Measurements from ENCODE around the gene VPS13D. TPM values are rescaled to one million over a fixed set of nuclear protein-coding genes. Genes with fewer than 3 reads are reported as not detected.
"Not testable (repeated sequence)": the region's sequence is repeated elsewhere in the genome, so short reads cannot be mapped to it uniquely, and the experiment has no call there.

Gene VPS13D
- total RNA-seq, 4 donors from 2014 or later, result 88.1 to 105 (median 97.1) TPM

DNA sequence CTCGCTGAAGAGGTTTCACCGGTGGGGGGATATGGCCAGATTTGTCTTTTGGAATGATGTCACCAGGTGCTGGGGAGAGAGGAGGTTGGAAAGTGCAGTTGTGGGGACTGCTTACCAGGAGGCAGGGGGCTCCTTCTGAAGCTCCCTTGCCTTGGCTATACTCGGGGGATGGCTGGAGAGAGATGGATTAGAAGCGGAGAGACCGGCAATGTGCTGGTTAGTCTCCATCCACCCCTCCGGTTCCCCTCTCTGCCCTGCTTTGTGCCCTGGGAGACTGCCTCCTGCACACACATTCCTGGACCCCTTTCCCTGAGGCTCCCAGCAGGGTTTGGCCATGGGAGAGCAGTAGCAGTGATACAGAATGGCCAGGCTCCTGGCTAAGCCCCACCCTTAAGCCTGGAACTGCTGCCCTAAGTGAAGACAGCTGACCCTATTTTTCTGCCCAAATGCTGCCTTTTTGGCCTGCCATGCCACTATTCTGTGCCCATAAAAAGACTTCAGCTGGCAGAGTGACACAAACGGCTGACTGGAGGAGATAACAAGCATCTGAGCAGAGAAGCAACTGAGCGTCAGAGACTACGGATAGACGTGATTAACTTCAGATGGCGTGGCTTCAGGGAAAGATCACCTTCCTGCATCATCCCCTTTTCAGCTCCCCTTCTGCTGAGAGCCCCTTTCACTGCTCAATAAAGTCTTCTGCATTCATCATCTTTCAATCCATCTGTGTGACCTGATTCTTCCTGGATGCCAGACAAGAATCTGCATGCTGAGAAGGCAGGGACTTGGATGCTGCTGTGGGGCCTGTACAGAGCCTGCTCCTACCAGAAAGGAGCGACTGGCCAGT, 14.5 kb upstream of the VPS13D start:
- DNase-seq (ENCODE audit: low spot score) (no peak), ATAC-seq (ENCODE audit: low FRiP score) (no peak)
- TF ChIP-seq, protein P1, sequence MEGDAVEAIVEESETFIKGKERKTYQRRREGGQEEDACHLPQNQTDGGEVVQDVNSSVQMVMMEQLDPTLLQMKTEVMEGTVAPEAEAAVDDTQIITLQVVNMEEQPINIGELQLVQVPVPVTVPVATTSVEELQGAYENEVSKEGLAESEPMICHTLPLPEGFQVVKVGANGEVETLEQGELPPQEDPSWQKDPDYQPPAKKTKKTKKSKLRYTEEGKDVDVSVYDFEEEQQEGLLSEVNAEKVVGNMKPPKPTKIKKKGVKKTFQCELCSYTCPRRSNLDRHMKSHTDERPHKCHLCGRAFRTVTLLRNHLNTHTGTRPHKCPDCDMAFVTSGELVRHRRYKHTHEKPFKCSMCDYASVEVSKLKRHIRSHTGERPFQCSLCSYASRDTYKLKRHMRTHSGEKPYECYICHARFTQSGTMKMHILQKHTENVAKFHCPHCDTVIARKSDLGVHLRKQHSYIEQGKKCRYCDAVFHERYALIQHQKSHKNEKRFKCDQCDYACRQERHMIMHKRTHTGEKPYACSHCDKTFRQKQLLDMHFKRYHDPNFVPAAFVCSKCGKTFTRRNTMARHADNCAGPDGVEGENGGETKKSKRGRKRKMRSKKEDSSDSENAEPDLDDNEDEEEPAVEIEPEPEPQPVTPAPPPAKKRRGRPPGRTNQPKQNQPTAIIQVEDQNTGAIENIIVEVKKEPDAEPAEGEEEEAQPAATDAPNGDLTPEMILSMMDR (IDR thresholded peaks at IDR 0.05), result no peak

DNA sequence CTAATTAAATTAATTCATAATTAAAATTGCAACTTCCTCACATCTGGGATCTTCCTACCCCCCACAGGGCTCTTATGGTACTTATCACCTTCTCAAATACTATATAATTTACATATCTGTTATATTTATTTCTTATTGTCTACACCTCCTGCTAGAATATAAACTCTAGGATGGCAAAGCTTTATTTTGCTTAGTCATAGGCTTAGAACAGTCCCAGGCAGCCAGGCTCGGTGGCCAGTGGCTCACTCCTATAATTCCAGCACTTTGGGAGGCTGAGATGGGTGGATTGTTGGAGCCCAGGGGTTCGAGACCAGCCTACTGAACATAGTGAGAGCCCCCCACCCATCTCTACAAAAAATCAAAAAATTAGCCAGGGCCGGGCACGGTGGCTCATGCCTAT, 10.0 kb upstream of the VPS13D start:
- ATAC-seq (ENCODE audit: low FRiP score), result no peak
- TF ChIP-seq, protein P1 (IDR thresholded peaks at IDR 0.05), result no peak
- no peak for DNase-seq (ENCODE audit: low spot score)

DNA sequence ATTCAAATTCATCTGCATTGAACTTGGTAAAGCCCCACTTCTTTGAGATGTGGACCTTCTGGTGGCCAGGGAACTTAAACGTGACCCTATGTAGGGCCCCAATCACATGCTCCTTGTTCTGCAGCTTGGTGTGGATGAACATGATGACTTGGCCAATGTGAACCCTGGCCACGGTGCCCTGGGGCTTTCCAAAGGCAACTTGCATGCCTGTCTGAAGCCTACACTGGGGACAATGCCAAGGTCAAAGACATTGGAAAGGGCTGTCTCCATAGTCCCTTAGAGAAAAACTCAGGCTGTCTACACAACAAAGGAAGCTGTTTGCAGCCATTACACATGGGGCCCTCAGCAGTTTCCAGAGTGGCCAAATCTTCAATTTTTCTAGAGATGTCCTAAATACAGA, 8.9 kb upstream of the VPS13D start:
- DNase-seq (ENCODE audit: low spot score) (no peak), ATAC-seq (ENCODE audit: low FRiP score) (no peak)
- TF ChIP-seq, protein P1 (IDR thresholded peaks at IDR 0.05), result no peak

DNA sequence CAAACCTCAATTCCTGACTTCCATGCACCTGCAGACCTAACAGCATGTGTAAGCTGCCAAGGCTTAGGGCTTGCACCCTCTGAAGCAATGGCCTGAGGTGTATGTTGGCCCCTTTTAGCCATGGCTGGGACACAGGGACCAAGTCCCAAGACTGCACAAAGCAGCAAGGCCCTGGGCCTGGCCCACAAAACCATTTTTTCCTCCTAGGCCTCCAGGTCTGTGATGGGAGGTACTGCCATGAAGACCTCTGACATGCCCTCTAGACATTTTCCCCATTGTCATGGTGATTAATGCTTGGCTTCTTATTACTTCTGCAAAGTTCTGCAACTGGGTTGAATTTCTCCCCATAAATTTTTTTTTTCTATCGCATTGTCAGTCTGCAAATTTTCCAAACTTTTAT, 7.1 kb upstream of the VPS13D start:
- not testable (repeated sequence) for ATAC-seq (ENCODE audit: low FRiP score); DNase-seq (ENCODE audit: low spot score)

DNA sequence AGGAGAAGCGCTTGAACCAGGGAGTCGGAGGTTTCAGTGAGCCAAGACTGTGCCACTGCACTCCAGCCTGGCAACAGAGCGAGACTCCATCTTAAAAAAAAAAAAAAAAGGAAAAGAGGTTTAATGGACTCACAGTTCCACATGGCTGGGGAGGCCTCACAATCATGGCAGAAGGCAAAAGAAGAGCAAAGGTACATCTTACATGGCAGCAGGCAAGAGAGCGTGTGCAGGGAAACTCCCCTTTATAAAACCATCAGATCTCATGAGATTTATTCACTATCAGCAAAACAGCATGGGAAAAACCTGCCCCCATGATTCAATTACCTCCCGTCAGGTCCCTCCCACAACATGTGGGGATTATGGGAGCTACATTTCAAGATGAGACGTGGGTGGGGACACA, 5.7 kb upstream of the VPS13D start:
- DNase-seq (ENCODE audit: low spot score), result not testable (repeated sequence)

DNA sequence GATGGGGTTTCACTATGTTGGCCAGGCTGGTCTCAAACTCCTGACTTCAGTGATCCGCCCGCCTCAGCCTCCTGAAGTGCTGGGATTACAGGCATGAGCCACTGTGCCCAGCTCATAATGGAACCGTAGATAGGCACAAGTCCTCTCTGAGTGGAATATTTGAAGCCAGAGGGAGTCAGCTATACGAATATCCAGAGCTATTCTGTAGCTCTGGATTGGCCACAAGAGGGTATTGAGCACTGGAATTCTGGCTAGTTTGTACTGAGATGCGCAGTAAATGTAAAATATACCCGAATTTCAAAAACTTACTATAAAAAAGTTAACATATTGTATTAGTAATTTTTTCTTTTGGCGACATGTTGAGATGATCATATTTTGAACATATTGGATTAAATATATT, 851 bp upstream of the VPS13D start:
- no peak for DNase-seq (ENCODE audit: low spot score)
- no peak for ATAC-seq (ENCODE audit: low FRiP score)
- TF ChIP-seq, protein P1 (IDR thresholded peaks at IDR 0.05), result no peak

More for the DNA sequence above, 5.7 kb upstream of the VPS13D start:
- ATAC-seq (ENCODE audit: low FRiP score), result not testable (repeated sequence)

DNA sequence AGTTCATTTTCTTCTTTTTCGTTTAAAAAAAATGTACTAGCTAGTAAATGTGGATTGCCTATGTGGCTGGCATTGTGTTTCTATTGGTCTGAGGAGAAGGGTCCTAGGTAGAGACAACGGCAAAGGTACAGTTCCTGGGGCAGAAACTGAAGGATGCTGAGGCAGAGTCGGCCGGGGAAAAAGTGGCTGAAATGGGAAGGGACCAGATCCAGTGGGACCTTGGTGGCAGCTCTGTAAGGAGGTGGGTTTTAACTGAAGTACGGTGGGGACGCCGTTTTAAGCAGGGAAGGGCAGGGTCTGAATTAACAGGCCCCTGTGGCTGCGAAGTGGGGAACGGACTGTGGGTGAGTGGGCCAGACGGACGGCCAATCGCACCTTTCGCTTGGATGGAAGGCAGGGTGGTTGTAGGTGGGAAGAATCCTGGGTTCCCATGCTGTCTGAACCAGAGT, 420 bp upstream of the VPS13D start:
- DNase-seq (ENCODE audit: low spot score) (no peak), ATAC-seq (ENCODE audit: low FRiP score) (peak; percentile 2)
- TF ChIP-seq, protein P1 (IDR thresholded peaks at IDR 0.05), result no peak

DNA sequence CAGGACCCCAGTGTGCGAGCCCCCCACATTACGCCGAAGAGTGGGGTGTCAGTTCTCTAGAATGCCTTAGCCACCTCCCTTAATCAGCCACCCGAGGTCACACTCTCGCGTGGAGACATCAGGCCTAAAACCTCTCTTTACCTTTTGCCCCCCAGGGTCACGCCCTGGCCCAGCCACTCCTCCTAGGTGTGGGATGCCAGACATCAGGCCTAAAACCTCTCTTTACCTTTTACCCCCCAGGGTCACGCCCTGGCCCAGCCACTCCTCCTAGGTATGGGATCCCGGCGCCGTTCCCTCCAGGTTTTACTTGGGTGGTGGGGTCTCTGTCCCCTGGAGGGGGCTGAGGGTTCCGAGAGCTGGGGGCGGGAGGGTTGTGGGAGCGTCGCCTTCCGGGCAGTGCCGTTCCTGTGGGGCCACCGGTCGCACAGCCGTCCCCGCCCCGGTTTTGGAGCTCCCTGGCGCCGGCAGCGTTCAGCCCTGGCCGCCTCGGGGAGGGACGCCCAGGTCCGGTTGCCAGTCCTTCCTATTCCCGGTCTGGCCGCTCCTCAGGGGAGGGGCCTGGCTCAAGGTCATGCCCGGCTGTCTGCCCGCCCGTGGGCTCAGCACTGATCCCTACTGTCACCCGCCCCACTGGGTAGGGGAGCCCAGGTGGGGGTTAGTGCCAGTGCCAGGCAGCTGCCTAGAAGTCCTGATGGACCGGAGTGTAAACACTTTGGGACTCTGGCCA, 882 bp downstream of the VPS13D start:
- no peak for DNase-seq (ENCODE audit: low spot score)
- TF ChIP-seq, protein P1 (IDR thresholded peaks at IDR 0.05), result no peak
- ATAC-seq (ENCODE audit: low FRiP score), result peak; percentile 84

Data from omental fat pad (tissue), 4 donors.